Mammary epithelial cell (primary cell): Measurements from ENCODE around the gene TTC28.
"Not testable (repeated sequence)": the region's sequence is repeated elsewhere in the genome, so short reads cannot be mapped to it uniquely, and the experiment has no call there.

Experiments
- CTCF ChIP-seq, 2 donors: IDR thresholded peaks in 1 of 2; conservative IDR thresholded peaks in 1 of 2; 2 replicates each; pipeline ENCODE4 v1.5.1; 2011 to 2012; ENCODE audit warnings: inconsistent platforms in 2 of 2, low read length in 2 of 2, mild to moderate bottlenecking in 2 of 2, control low read depth in 1 of 2, low read depth in 1 of 2; ENCODE audit not compliant: insufficient read depth in 1 of 2; ENCODE audit errors: extremely low read depth in 1 of 2
- EZH2 ChIP-seq: IDR thresholded peaks from 2 replicates; pipeline ENCODE4 v1.6.1; 2012; ENCODE audit warnings: low read length, inconsistent platforms, borderline replicate concordance

DNA sequence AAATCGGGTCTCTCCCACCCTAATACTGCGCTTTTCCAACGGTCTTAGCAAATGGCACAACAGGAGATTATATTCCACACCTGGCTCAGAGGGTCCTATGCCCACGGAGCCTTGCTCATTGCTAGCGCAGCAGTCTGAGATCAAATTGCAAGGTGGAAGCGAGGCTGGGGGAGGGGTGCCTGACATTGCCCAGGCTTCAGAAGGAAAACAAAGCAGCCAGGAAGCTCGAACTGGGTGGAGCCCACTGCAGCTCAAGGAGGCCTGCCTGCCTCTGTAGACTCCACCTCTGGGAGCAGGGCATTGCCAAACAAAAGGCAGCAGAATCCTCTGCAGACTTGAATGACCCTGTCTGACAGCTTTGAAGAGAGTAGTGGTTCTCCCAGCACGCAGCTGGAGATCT, 488.1 kb downstream of the TTC28 start:
- TF ChIP-seq CTCF (conservative IDR thresholded peaks at IDR 0.05 in 1 of 2, IDR thresholded peaks at IDR 0.05 in 1 of 2; ENCODE audit: extremely low read depth in 1 of 2, insufficient read depth in 1 of 2, low read depth in 1 of 2, low read length in 2 of 2); EZH2: not testable (repeated sequence)
